Large intestine (tissue), 3 donors: ENCODE results near the gene HDAC4. TPM values are rescaled to one million over a fixed set of nuclear protein-coding genes. Genes with fewer than 3 reads are reported as not detected.

Experiments
- DNase-seq, 2 donors: peaks; one replicate each; pipeline versions ENCODE4 v3.0.0 to v3.0.0-alpha.2; 2013
- H3K27ac ChIP-seq: one replicate; pipeline ENCODE4 v1.5.1; 2013; ENCODE audit warnings: low read length
- H3K27me3 ChIP-seq: 2 replicates; pipeline ENCODE4 v1.6.1; 2013; ENCODE audit warnings: low read length; ENCODE audit not compliant: control insufficient read depth, insufficient read depth
- H3K36me3 ChIP-seq: 2 replicates; pipeline ENCODE4 v1.6.1; 2013; ENCODE audit warnings: low read length; ENCODE audit not compliant: control insufficient read depth, insufficient read depth
- H3K4me1 ChIP-seq: one replicate; pipeline ENCODE4 v1.6.1; 2013; ENCODE audit warnings: low read length; ENCODE audit not compliant: control insufficient read depth, insufficient read depth
- H3K4me3 ChIP-seq: one replicate; pipeline ENCODE4 v1.5.1; 2013; ENCODE audit warnings: low read length
- H3K9me3 ChIP-seq: one replicate; pipeline ENCODE4 v1.6.1; 2013; ENCODE audit warnings: mild to moderate bottlenecking, low read depth, low read length, moderate library complexity; ENCODE audit not compliant: control insufficient read depth
- WGBS: methylation state at CpG from one replicate; pipeline ENCODE4 v1.1.5; 2013; ENCODE audit warnings: low lambda C conversion rate; ENCODE audit not compliant: insufficient coverage; 5-methylcytosine and 5-hydroxymethylcytosine counted together
- polyA plus RNA-seq: library from polyadenylated mRNA; unstranded; fragments of 120-200 nt; gene quantifications from one replicate; pipeline ENCODE4 v1.2.1, GENCODE V29; 2013

The HDAC4 gene
- polyA plus RNA-seq, 1 donor: 10.7 TPM

GRCh38 chr2:239131521-239131920, 269.3 kb downstream of the HDAC4 start:
- Histone ChIP-seq H3K4me3 (no peak overlapping the region), H3K4me1 (no peaks in the 10 kb centered on the region), H3K9me3 (no peaks in the 10 kb centered on the region), H3K27me3 (no peaks in the 10 kb centered on the region), H3K27ac (no peak overlapping the region), H3K36me3 (peaks cover 61% of the 10 kb centered on the region)
- WGBS: no CpG with 5 or more reads among the region's 10 CpGs
- DNase-seq: no peak

- no peak overlapping the region for H3K27ac ChIP-seq
- no peak overlapping the region for H3K4me3 ChIP-seq
- H3K9me3 ChIP-seq: no peaks in the 10 kb centered on the region
- no peaks in the 10 kb centered on the region for H3K4me1 ChIP-seq
- H3K27me3 ChIP-seq: no peaks in the 10 kb centered on the region
- no CpG with 5 or more reads among the region's 16 CpGs for WGBS
- no peak for DNase-seq
- peaks cover 61% of the 10 kb centered on the region for H3K36me3 ChIP-seq
These were observed 270.0 kb downstream of the HDAC4 start for GRCh38 chr2:239130786-239131325.

DNA sequence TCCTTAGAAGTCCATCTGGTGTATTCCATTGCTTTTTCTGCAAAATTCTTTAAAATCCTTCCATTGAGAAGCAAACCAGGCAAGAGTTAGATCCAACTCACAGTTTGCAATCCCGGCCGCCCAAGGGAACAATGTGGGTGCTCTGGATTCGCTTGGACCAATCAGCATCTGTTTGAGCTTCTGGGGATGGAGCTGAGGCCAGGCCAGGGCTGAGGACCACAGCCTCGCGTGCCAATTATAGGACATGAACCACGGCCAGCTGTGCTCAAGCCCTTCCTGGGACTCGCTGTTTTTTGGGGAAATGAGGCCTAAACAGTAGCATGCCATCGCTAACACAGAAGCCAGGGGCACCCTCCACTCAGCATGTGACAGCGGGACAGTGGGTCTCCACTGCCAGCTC, 270.8 kb downstream of the HDAC4 start:
- Histone ChIP-seq H3K4me1 (no peaks in the 10 kb centered on the region), H3K9me3 (no peaks in the 10 kb centered on the region), H3K4me3 (no peak overlapping the region), H3K36me3 (peaks cover 64% of the 10 kb centered on the region), H3K27me3 (no peaks in the 10 kb centered on the region), H3K27ac (no peak overlapping the region)
- DNase-seq: no peak
- WGBS: no CpG with 5 or more reads among the region's 9 CpGs

DNA sequence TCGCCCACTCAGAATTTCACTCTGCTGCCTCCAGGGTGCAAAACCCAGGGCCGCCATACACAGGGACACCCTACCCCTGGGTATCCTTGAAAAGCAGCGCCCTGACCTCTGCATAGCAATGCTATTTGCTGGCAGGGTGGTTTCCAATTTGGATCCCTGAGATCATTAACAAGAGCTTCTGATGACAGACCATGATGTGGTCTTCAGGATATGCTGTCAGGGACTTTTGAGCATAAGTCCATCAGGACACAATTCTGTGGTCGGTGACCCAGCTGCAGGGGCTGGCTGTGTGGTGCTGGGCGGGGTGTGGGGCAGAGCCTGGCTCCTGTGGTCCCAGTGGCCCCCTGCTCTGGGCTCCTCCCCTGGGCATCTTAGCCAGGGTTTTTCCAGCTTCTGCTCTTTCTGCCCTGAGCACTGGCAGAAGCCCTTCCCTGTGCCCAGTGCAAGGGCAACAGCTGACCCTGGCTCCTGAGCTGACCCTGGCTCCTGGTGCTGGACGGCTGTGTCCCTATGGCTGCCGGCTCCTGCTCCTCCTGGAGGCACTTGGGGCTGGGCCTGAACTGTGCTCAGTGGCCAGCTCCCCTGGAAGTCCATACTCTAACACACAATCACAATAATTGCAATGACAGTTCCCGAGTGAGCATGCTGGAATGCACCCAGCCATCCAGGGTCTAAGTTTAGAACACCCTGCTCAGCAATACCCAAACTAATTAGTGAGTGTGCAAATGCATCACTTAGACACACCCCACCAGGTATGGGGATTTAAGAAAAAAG, 271.5 kb downstream of the HDAC4 start:
- peaks cover 68% of the 10 kb centered on the region for H3K36me3 ChIP-seq
- no peak for DNase-seq
- H3K4me3 ChIP-seq: no peak overlapping the region
- H3K4me1 ChIP-seq: no peaks in the 10 kb centered on the region
- H3K27ac ChIP-seq: no peak overlapping the region
- no peaks in the 10 kb centered on the region for H3K27me3 ChIP-seq
- no CpG with 5 or more reads among the region's 8 CpGs for WGBS
- peaks cover 3% of the 10 kb centered on the region for H3K9me3 ChIP-seq

DNA sequence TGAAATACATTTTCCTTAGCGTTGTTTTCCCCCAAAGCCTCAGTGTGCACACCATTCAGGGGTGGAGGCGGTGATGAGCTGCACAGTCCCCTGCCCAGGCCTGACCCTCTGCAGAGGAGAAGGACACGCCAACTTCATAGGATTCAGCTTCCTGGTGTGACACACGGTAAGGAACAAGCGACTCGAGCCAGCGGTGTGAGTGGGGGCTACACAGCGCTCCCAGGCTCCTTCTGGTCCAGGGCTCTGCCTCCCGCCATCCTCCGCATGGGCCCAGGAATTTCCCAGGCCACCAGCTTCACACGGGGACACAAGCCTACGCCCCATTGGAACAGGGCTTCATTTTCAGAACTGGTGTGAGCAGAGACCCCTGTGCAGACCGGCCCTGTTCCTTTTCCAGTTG, 272.1 kb downstream of the HDAC4 start:
- Histone ChIP-seq H3K9me3 (peaks cover 3% of the 10 kb centered on the region), H3K27me3 (no peaks in the 10 kb centered on the region), H3K36me3 (peaks cover 67% of the 10 kb centered on the region), H3K27ac (no peak overlapping the region), H3K4me3 (no peak overlapping the region), H3K4me1 (no peaks in the 10 kb centered on the region)
- no peak for DNase-seq
- WGBS: no CpG with 5 or more reads among the region's 13 CpGs

DNA sequence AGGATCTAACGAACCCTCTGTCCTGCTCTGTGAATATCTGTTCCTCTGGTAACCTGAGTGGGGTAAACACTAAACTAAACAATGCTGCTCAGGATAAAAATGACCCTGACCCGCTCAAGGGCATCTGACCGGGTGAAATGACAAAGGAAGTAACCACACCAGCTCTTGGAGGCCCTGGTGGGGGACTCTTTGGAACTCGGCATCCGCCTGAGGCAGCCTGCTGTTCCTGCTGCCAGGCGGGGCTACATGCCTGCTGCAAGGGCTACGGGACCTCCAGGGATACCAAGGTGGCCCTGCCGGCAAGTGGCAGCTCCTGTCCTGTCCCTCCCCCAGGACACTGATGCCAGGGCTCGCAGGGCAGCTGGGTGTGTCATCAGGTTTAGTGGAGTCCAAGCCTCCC, 273.3 kb downstream of the HDAC4 start:
- no peak for DNase-seq

DNA sequence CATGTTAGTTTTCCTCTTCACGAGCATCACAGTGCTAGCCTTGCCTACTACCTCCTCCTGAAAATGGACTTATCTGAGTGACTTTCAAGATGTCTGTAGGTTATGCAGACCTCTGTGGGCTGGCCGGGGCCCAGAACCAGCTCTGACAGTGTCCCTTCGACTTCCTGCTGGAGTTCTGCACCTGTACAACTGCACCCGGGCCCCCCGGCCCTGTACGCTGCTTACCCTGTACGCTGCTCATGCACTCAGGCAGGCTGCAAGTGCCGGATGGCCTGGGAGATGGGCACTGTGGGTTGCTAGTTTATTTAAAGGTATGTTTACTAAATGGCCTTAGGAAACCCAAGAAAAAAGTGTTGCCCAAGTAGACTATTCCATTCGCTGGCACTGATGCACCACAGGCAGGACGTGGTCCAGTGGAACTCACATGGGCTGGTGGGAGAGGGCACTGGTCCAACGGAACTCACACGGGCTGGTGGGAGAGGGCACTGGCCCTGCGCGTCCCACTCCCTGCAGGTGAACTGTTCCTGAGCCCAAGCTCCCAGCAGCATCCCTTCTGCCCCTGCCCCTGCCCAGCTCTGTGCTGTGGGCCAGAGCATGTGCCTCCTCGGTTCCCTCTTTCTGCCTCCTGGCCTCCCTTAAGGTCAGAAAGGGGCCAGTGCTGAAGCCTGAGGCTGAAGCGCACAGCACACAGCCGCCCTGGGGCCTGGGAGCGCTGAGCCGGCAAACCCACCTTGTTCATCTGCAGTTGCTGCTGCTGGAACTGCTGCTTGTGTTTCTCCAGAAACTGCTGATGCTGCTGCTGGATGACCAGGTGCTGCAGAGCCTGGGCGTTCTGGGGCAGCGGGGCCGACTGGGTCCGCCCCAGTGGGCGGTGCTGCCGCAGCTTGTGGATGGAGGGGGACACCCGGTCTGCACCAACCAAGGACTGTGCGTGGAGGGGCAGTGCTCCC, 274.8 kb downstream of the HDAC4 start:
- no peak overlapping the region for H3K27ac ChIP-seq
- peaks cover 3% of the 10 kb centered on the region for H3K9me3 ChIP-seq
- H3K4me3 ChIP-seq: no peak overlapping the region
- WGBS: no CpG with 5 or more reads among the region's 27 CpGs
- no peaks in the 10 kb centered on the region for H3K4me1 ChIP-seq
- no peak for DNase-seq
- peaks cover 52% of the 10 kb centered on the region for H3K36me3 ChIP-seq
- no peaks in the 10 kb centered on the region for H3K27me3 ChIP-seq

More for the DNA sequence above, 273.3 kb downstream of the HDAC4 start:
- peaks cover 3% of the 10 kb centered on the region for H3K9me3 ChIP-seq
- H3K4me3 ChIP-seq: no peak overlapping the region
- H3K36me3 ChIP-seq: peaks cover 63% of the 10 kb centered on the region
- H3K4me1 ChIP-seq: no peaks in the 10 kb centered on the region
- H3K27me3 ChIP-seq: no peaks in the 10 kb centered on the region
- H3K27ac ChIP-seq: no peak overlapping the region
- no CpG with 5 or more reads among the region's 9 CpGs for WGBS

DNA sequence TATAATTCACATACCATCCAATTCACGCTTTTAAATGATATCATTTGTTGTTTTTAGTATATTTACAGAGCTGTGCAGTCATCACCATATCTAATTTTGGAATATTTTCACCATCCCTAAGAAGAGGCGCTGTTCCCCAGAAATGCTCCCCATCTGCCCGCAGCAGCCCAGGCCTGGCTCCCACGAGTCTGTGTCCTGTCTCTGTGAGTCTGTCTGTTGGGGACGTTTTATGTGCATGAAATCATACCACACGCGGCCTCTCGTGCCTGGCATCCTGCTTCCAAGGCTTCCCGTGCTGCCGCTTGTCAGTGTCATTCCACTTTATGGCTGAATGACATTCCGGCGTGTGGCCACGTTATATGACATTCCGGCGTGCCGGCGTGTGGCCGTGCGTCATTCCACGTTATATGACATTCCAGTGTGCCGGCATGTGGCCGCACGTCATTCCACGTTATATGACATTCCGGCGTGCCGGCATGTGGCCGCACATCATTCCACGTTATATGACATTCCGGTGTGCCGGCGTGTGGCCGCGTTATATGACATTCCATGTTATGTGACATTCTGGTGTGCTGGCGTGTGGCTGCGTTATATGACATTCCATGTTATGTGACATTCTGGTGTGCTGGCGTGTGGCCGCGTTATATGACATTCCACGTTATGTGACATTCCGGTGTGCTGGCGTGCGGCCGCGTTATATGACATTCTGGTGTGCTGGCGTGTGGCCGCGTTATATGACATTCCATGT, 276.5 kb downstream of the HDAC4 start:
- 100% methylated on average over 2 of the region's 48 CpGs for WGBS
- H3K4me3 ChIP-seq: no peak overlapping the region
- H3K4me1 ChIP-seq: no peaks in the 10 kb centered on the region
- peaks cover 3% of the 10 kb centered on the region for H3K9me3 ChIP-seq
- no peak for DNase-seq
- no peak overlapping the region for H3K27ac ChIP-seq
- H3K27me3 ChIP-seq: no peaks in the 10 kb centered on the region
- H3K36me3 ChIP-seq: peaks cover 45% of the 10 kb centered on the region

DNA sequence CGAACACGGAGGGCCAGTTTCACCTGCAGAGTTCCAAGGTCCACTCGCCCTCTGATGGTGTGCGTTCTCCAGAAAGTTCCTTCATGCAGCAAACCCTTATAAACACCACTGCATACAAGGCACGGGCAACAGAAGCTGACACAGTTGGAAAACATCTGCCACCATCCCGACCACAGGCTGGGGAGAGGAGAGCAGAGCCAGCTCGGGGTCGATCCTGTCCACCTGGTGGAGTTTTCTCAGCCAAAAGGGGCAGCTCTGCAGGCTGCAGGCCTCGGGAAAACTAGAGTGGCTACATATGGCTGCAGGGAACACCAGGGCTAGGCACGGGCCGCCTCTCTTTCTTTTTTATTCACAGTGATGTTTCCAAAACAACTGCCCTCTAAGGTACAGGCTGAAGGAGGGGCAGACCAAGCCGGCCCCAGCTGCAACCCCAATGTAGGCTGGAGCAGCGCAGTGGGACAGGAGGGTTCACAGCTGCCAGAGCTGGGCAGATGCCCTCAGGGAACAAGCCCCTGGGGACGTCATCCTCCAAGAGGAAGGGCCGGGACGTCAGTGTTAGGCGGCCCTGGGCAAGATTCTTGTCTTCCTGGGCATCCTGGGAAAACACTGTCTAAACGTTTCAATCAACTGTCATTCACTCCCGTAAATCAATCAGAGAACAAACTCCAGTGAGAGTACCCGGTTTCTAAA, 278.3 kb downstream of the HDAC4 start:
- peaks cover 3% of the 10 kb centered on the region for H3K9me3 ChIP-seq
- H3K4me3 ChIP-seq: no peak overlapping the region
- WGBS: no CpG with 5 or more reads among the region's 20 CpGs
- H3K27ac ChIP-seq: no peak overlapping the region
- H3K27me3 ChIP-seq: no peaks in the 10 kb centered on the region
- peaks cover 38% of the 10 kb centered on the region for H3K36me3 ChIP-seq
- no peak for DNase-seq
- H3K4me1 ChIP-seq: no peaks in the 10 kb centered on the region
